Epithelial cell of esophagus (primary cell): Measurements from ENCODE around the gene C21orf58.

Experiments
- DNase-seq: peaks from one replicate; pipeline ENCODE4 v3.0.0; 2010; ENCODE audit warnings: low read depth
- H3K4me3 ChIP-seq: 2 replicates; pipeline ENCODE4 v1.5.1; 2011; ENCODE audit warnings: mild to moderate bottlenecking, low read length, control low read depth
- CTCF ChIP-seq: IDR thresholded peaks from 2 replicates; pipeline ENCODE4 v1.5.1; 2011; ENCODE audit warnings: low read depth, mild to moderate bottlenecking, low read length, control low read depth, inconsistent platforms; ENCODE audit not compliant: insufficient read depth; ENCODE audit errors: missing control alignments

Gene C21orf58

GRCh38 chr21:46325073-46325912, 1.6 kb upstream of the C21orf58 start:
- peak overlapping the region; percentile 66 for H3K4me3 ChIP-seq
- TF ChIP-seq CTCF, result peak; percentile 40
- DNase-seq, result peak; percentile 71

GRCh38 chr21:46324390-46325072, 861 bp upstream of the C21orf58 start:
- TF ChIP-seq CTCF, result no peak
- H3K4me3 ChIP-seq, result peak overlapping the region; percentile 90
- DNase-seq, result peak; percentile 87

- no peak for TF ChIP-seq CTCF
Measured at GRCh38 chr21:46323227-46323709, 402 bp downstream of the C21orf58 start.

GRCh38 chr21:46322351-46323226, 1.1 kb downstream of the C21orf58 start:
- no peak for TF ChIP-seq CTCF
- H3K4me3 ChIP-seq, result peak overlapping the region; percentile 77
- peak; percentile 48 for DNase-seq

More at GRCh38 chr21:46323227-46323709, 402 bp downstream of the C21orf58 start:
- DNase-seq, result peak; percentile 17
- peak overlapping the region; percentile 77 for H3K4me3 ChIP-seq

GRCh38 chr21:46320331-46320801, 3.3 kb downstream of the C21orf58 start:
- no peak for TF ChIP-seq CTCF
- DNase-seq, result no peak

GRCh38 chr21:46319186-46319585, 4.5 kb downstream of the C21orf58 start:
- TF ChIP-seq CTCF, result no peak
- DNase-seq, result no peak
- no peak overlapping the region for H3K4me3 ChIP-seq

More at GRCh38 chr21:46320331-46320801, 3.3 kb downstream of the C21orf58 start:
- H3K4me3 ChIP-seq, result no peak overlapping the region
